ENCODE data around the gene ST6GALNAC3.

ST6GALNAC3 gene

GRCh38 chr1:76210160-76210559 is 135.6 kb downstream of the ST6GALNAC3 start:
- no peak overlapping the region for H3K4me2 ChIP-seq (ENCODE audit: low read length)

DNA sequence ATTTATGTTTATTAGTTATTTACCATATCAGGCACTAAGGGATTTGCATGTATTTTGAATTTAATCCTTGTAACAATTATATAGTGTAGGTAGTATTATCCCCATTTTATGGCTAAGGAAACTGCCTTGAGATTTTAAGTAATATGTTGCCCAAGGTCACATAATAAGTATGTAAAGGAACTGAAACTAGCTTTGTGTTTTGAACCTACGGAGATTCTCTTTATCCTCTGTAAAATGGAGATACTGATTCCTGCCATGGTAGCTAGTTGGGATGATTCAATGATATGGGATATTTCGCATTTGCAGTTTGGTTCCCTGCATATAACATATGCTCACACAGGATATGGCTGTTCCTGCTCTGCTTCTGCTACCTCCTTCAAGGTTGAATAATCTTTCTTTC is 144.3 kb downstream of the ST6GALNAC3 start:
- Histone ChIP-seq H3K9me3 (ENCODE audit: control insufficient read depth, insufficient read depth, low read length) (no peaks in the 10 kb centered on the region), H3K4me3 (ENCODE audit: low read length) (no peak overlapping the region), H3K79me2 (ENCODE audit: control insufficient read depth, low read length) (no peaks in the 10 kb centered on the region), H3K4me2 (ENCODE audit: low read length) (no peak overlapping the region), H3K27me3 (ENCODE audit: control insufficient read depth, low read length) (no peaks in the 10 kb centered on the region), H3F3A (ENCODE audit: control insufficient read depth, insufficient read depth) (no peaks in the 10 kb centered on the region), H3K4me1 (ENCODE audit: control insufficient read depth, low read length) (no peaks in the 10 kb centered on the region), H3K27ac (ENCODE audit: low read depth, low read length) (no peak overlapping the region), H3K36me3 (ENCODE audit: control insufficient read depth, low read length) (no peaks in the 10 kb centered on the region), H3K9me2 (replicated peaks; ENCODE audit: control insufficient read depth, low read length) (no peaks in the 10 kb centered on the region), H4K20me1 (ENCODE audit: control insufficient read depth, insufficient read depth, low read depth, low read length) (no peaks in the 10 kb centered on the region)
- TF ChIP-seq EZH2phosphoT487 (IDR thresholded peaks at IDR 0.05; ENCODE audit: borderline replicate concordance, low read length): no peak
- no peak for TF ChIP-seq CTCF (IDR thresholded peaks at IDR 0.05; ENCODE audit: low read depth, low read length, poor library complexity, severe bottlenecking)

More at GRCh38 chr1:76210160-76210559, 135.6 kb downstream of the ST6GALNAC3 start:
- no peaks in the 10 kb centered on the region for H3F3A ChIP-seq (ENCODE audit: control insufficient read depth, insufficient read depth)
- no peaks in the 10 kb centered on the region for H3K36me3 ChIP-seq (ENCODE audit: control insufficient read depth, low read length)
- H3K9me2 ChIP-seq (replicated peaks; ENCODE audit: control insufficient read depth, low read length): no peaks in the 10 kb centered on the region; the same call in 1 of the 2 replicates
- no peaks in the 10 kb centered on the region for H3K27me3 ChIP-seq (ENCODE audit: control insufficient read depth, low read length)
- H4K20me1 ChIP-seq (ENCODE audit: control insufficient read depth, insufficient read depth, low read depth, low read length): no peaks in the 10 kb centered on the region
- H3K79me2 ChIP-seq (ENCODE audit: control insufficient read depth, low read length): no peaks in the 10 kb centered on the region
- no peaks in the 10 kb centered on the region for H3K9me3 ChIP-seq (ENCODE audit: control insufficient read depth, insufficient read depth, low read length)
- H3K4me1 ChIP-seq (ENCODE audit: control insufficient read depth, low read length): no peaks in the 10 kb centered on the region
- no peak overlapping the region for H3K27ac ChIP-seq (ENCODE audit: low read depth, low read length)
- no peak overlapping the region for H3K4me3 ChIP-seq (ENCODE audit: low read length)
- TF ChIP-seq CTCF (IDR thresholded peaks at IDR 0.05; ENCODE audit: low read depth, low read length, poor library complexity, severe bottlenecking) (no peak), EZH2phosphoT487 (IDR thresholded peaks at IDR 0.05; ENCODE audit: borderline replicate concordance, low read length) (no peak)

GRCh38 chr1:76219366-76219818 is 144.8 kb downstream of the ST6GALNAC3 start:
- no peak overlapping the region for H3K4me3 ChIP-seq (ENCODE audit: low read length)
- no peaks in the 10 kb centered on the region for H3K9me3 ChIP-seq (ENCODE audit: control insufficient read depth, insufficient read depth, low read length)
- H3F3A ChIP-seq (ENCODE audit: control insufficient read depth, insufficient read depth): no peaks in the 10 kb centered on the region
- H3K27ac ChIP-seq (ENCODE audit: low read depth, low read length): no peak overlapping the region
- H3K36me3 ChIP-seq (ENCODE audit: control insufficient read depth, low read length): no peaks in the 10 kb centered on the region
- no peaks in the 10 kb centered on the region for H3K4me1 ChIP-seq (ENCODE audit: control insufficient read depth, low read length)
- H4K20me1 ChIP-seq (ENCODE audit: control insufficient read depth, insufficient read depth, low read depth, low read length): no peaks in the 10 kb centered on the region
- H3K4me2 ChIP-seq (ENCODE audit: low read length): no peak overlapping the region
- H3K79me2 ChIP-seq (ENCODE audit: control insufficient read depth, low read length): no peaks in the 10 kb centered on the region
- H3K9me2 ChIP-seq (replicated peaks; ENCODE audit: control insufficient read depth, low read length): no peaks in the 10 kb centered on the region
- H3K27me3 ChIP-seq (ENCODE audit: control insufficient read depth, low read length): no peaks in the 10 kb centered on the region
- no peak for TF ChIP-seq EZH2phosphoT487 (IDR thresholded peaks at IDR 0.05; ENCODE audit: borderline replicate concordance, low read length)
- TF ChIP-seq CTCF (IDR thresholded peaks at IDR 0.05; ENCODE audit: low read depth, low read length, poor library complexity, severe bottlenecking): no peak
